Astrocyte (in vitro differentiated cells and primary cell): ENCODE results near the gene PGLYRP4. TPM values are rescaled to one million over a fixed set of nuclear protein-coding genes. Genes with fewer than 3 reads are reported as not detected.

Experiments
- DNase-seq: peaks from one replicate; pipeline ENCODE4 v3.0.0-alpha.2; 2010; ENCODE audit warnings: low read depth
- FAIRE-seq: peaks from 2 replicates; lab custom pipeline; 2011; peaks lifted over from hg19 to GRCh38; lab: Jason Lieb, UNC
- H2AFZ ChIP-seq: 2 replicates; pipeline ENCODE4 v1.6.0; 2012; ENCODE audit warnings: low read depth, low read length, inconsistent platforms
- H3K27ac ChIP-seq: 2 replicates; pipeline ENCODE4 v1.5.1; 2011; ENCODE audit warnings: low read depth, low read length, inconsistent platforms
- H3K27me3 ChIP-seq: 2 replicates; pipeline ENCODE4 v1.6.0; 2011; ENCODE audit warnings: low read length, inconsistent platforms; ENCODE audit not compliant: insufficient read depth
- H3K36me3 ChIP-seq: 2 replicates; pipeline ENCODE4 v1.5.1; 2011; ENCODE audit warnings: low read length, inconsistent platforms; ENCODE audit not compliant: insufficient read depth
- H3K4me1 ChIP-seq: 2 replicates; pipeline ENCODE4 v1.5.1; 2011; ENCODE audit warnings: low read length, inconsistent platforms; ENCODE audit not compliant: insufficient read depth
- H3K4me2 ChIP-seq: 2 replicates; pipeline ENCODE4 v1.6.0; 2012; ENCODE audit warnings: low read length, inconsistent platforms
- H3K4me3 ChIP-seq: 2 replicates; pipeline ENCODE4 v1.5.1; 2011; ENCODE audit warnings: low read depth, mild to moderate bottlenecking, low read length, inconsistent platforms; ENCODE audit not compliant: insufficient read depth
- H3K79me2 ChIP-seq: 2 replicates; pipeline ENCODE4 v1.6.0; 2012; ENCODE audit warnings: mild to moderate bottlenecking, low read length, inconsistent platforms; ENCODE audit not compliant: insufficient read depth
- H3K9ac ChIP-seq: 2 replicates; pipeline ENCODE4 v1.6.0; 2012; ENCODE audit warnings: mild to moderate bottlenecking, low read length, inconsistent platforms
- H3K9me3 ChIP-seq: 2 replicates; pipeline ENCODE4 v1.5.1; 2012; ENCODE audit warnings: low read depth, mild to moderate bottlenecking, low read length, inconsistent platforms; ENCODE audit not compliant: insufficient read depth
- H4K20me1 ChIP-seq: 2 replicates; pipeline ENCODE4 v1.6.0; 2012; ENCODE audit warnings: low read length, inconsistent platforms; ENCODE audit not compliant: insufficient read depth
- H3K27ac Mint-ChIP-seq: one replicate; pipeline ENCODE4 v1.8.0; 2021; ENCODE audit warnings: mild to moderate bottlenecking, mixed read lengths; ENCODE audit not compliant: unreplicated experiment
- H3K27me3 Mint-ChIP-seq: one replicate; pipeline ENCODE4 v1.8.0; 2021; ENCODE audit warnings: low read depth, mixed read lengths; ENCODE audit not compliant: unreplicated experiment
- H3K36me3 Mint-ChIP-seq: one replicate; pipeline ENCODE4 v1.8.0; 2021; ENCODE audit warnings: low read depth, mixed read lengths; ENCODE audit not compliant: unreplicated experiment
- H3K4me1 Mint-ChIP-seq: one replicate; pipeline ENCODE4 v1.8.0; 2021; ENCODE audit warnings: low read depth, mixed read lengths; ENCODE audit not compliant: unreplicated experiment
- H3K4me3 Mint-ChIP-seq: one replicate; pipeline ENCODE4 v1.8.0; 2021; ENCODE audit warnings: mild to moderate bottlenecking, moderate library complexity, mixed read lengths; ENCODE audit not compliant: unreplicated experiment
- H3K9me3 Mint-ChIP-seq: one replicate; pipeline ENCODE4 v1.8.0; 2021; ENCODE audit warnings: mild to moderate bottlenecking, mixed read lengths; ENCODE audit not compliant: unreplicated experiment
- EZH2 ChIP-seq: IDR thresholded peaks from 2 replicates; pipeline ENCODE4 v1.6.1; 2012; ENCODE audit warnings: mild to moderate bottlenecking, low read length, inconsistent platforms; ENCODE audit not compliant: insufficient read depth
- total RNA-seq: library from RNA; stranded (reverse); gene quantifications from 2 replicates; pipeline ENCODE4 v1.2.1, GENCODE V29; 2021
- TF ChIP-seq, protein P1 (sequence below): IDR thresholded peaks from 2 replicates; pipeline ENCODE4 v1.5.1; 2011; ENCODE audit warnings: low read depth, mild to moderate bottlenecking, inconsistent platforms, low read length, moderate library complexity; ENCODE audit not compliant: insufficient read depth

PGLYRP4 gene
- total RNA-seq, 1 donor from 2014 or later = not detected

DNA sequence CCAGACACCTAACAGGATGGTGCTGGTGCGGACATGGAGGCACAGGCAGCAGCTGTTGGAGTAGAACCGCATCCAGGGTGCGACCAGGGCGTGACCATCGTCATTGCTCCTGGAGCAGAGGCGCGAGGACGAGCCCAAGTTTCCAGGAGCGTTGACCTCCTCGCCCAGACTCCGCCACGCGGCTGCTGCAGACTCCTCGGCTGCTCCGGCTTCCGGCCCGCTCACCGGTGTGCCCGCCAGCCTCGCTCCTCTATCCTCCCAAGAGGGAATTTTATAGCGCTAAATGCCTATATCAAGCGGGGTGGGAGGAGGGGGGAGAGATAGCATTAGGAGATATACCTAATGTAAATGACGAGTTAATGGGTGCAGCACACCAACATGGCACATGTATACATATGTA lies 32.1 kb upstream of the PGLYRP4 start:
- H3K9me3 Mint-ChIP-seq = peaks cover 12% of the 10 kb centered on the region
- no peaks in the 10 kb centered on the region for H3K36me3 Mint-ChIP-seq
- FAIRE-seq (no peak), DNase-seq (no peak)
- Histone ChIP-seq H3K4me3 (no peak overlapping the region), H3K36me3 (no peaks in the 10 kb centered on the region), H3K79me2 (no peaks in the 10 kb centered on the region), H3K9me3 (peaks cover 3% of the 10 kb centered on the region), H4K20me1 (no peaks in the 10 kb centered on the region), H3K27ac (no peak overlapping the region), H3K9ac (no peak overlapping the region), H2AFZ (no peak overlapping the region), H3K4me2 (no peak overlapping the region), H3K27me3 (peaks cover 3% of the 10 kb centered on the region), H3K4me1 (no peaks in the 10 kb centered on the region)
- H3K4me3 Mint-ChIP-seq = no peak overlapping the region
- H3K27me3 Mint-ChIP-seq = peaks cover 37% of the 10 kb centered on the region
- TF ChIP-seq, protein P1, sequence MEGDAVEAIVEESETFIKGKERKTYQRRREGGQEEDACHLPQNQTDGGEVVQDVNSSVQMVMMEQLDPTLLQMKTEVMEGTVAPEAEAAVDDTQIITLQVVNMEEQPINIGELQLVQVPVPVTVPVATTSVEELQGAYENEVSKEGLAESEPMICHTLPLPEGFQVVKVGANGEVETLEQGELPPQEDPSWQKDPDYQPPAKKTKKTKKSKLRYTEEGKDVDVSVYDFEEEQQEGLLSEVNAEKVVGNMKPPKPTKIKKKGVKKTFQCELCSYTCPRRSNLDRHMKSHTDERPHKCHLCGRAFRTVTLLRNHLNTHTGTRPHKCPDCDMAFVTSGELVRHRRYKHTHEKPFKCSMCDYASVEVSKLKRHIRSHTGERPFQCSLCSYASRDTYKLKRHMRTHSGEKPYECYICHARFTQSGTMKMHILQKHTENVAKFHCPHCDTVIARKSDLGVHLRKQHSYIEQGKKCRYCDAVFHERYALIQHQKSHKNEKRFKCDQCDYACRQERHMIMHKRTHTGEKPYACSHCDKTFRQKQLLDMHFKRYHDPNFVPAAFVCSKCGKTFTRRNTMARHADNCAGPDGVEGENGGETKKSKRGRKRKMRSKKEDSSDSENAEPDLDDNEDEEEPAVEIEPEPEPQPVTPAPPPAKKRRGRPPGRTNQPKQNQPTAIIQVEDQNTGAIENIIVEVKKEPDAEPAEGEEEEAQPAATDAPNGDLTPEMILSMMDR = no peak
- H3K4me1 Mint-ChIP-seq = peaks cover 3% of the 10 kb centered on the region
- no peak overlapping the region for H3K27ac Mint-ChIP-seq

DNA sequence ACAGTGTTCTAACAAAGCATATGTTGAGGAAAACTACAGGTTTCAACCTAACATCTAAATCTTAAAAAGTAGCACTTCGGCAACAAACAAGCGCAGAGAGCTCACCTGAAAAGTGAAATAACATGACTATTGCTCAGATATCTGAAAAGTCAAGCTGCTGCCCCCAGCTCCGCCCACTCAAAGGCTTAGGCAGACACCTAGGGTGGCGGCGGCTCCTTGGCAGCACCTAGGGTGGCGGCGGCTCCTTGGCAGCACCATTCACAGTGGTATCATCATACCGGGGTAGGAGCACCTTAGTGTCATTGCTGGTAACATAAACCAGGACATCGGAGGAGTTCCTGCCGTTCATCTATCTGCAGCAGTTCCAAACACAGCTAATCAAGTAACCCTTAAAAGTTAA lies 30.9 kb upstream of the PGLYRP4 start:
- Histone ChIP-seq H3K4me3 (no peak overlapping the region), H3K27me3 (peaks cover 3% of the 10 kb centered on the region), H3K36me3 (no peaks in the 10 kb centered on the region), H2AFZ (no peak overlapping the region), H3K9ac (no peak overlapping the region), H3K4me2 (no peak overlapping the region), H3K4me1 (no peaks in the 10 kb centered on the region), H3K9me3 (peaks cover 3% of the 10 kb centered on the region), H3K27ac (no peak overlapping the region), H4K20me1 (no peaks in the 10 kb centered on the region), H3K79me2 (no peaks in the 10 kb centered on the region)
- Mint-ChIP-seq H3K27ac (no peak overlapping the region), H3K27me3 (peaks cover 37% of the 10 kb centered on the region), H3K4me3 (no peak overlapping the region), H3K4me1 (peaks cover 6% of the 10 kb centered on the region), H3K36me3 (no peaks in the 10 kb centered on the region), H3K9me3 (peaks cover 12% of the 10 kb centered on the region)
- TF ChIP-seq, protein P1 = no peak
- TF ChIP-seq EZH2 = no peak
- FAIRE-seq (no peak), DNase-seq (no peak)

DNA sequence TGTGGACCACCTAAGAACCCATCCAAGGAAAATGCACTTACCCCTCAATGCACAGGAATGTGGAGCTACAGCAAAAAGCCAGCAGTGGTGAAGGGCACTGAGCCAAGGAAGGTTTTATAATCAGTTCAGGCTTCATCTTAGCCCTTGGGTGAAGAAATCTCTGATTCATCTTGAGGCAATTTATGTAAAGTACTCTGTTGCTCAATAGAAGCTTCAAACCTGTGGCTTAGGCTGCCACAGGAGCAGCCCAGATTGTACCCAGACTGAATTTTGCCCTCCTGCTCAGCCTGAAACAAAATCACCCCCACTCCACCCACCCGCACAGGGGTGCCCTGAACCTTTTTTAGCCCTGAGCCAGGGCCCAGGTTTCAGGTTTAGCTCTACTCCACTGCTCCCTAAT lies 26.9 kb upstream of the PGLYRP4 start, which contains the start of gene S100A12:
Gene S100A12 (minus strand): TSS at position 111 of the 400 bp plus-strand sequence. CDS start 1,029 bp downstream, outside the sequence.
- FAIRE-seq (no peak), DNase-seq (peak; percentile 89)
- Histone ChIP-seq H3K79me2 (no peaks in the 10 kb centered on the region), H3K4me3 (no peak within 1 kb of the TSS), H4K20me1 (no peaks in the 10 kb centered on the region), H3K4me2 (no peak within 1 kb of the TSS), H3K4me1 (no peaks in the 10 kb centered on the region), H3K27me3 (peaks cover 3% of the 10 kb centered on the region), H3K27ac (no peak within 1 kb of the TSS), H3K9me3 (peaks cover under 1% of the 10 kb centered on the region), H2AFZ (no peak within 1 kb of the TSS), H3K9ac (no peak within 1 kb of the TSS), H3K36me3 (no peaks in the 10 kb centered on the region)
- TF ChIP-seq EZH2 = no peak
- TF ChIP-seq, protein P1 = no peak
- Mint-ChIP-seq H3K4me3 (no peak within 1 kb of the TSS), H3K27ac (no peak within 1 kb of the TSS), H3K9me3 (peaks cover 3% of the 10 kb centered on the region), H3K27me3 (peaks cover 37% of the 10 kb centered on the region), H3K36me3 (no peaks in the 10 kb centered on the region), H3K4me1 (peaks cover 6% of the 10 kb centered on the region)
